GM12874 (cell line): Measurements from ENCODE around the gene POLD3.

Experiments
- CTCF ChIP-seq: IDR thresholded peaks from 2 replicates; pipeline ENCODE4 v1.5.1; 2011; ENCODE audit warnings: low read depth, mild to moderate bottlenecking, control low read depth, low read length, moderate library complexity; ENCODE audit not compliant: insufficient read depth

The POLD3 gene

GRCh38 chr11:74559110-74559933 is 33.1 kb upstream of the POLD3 start:
- no peak for TF ChIP-seq CTCF

GRCh38 chr11:74559934-74560309 is 32.5 kb upstream of the POLD3 start:
- no peak for TF ChIP-seq CTCF

GRCh38 chr11:74566146-74566960 is 26.0 kb upstream of the POLD3 start:
- TF ChIP-seq CTCF: no peak

GRCh38 chr11:74568028-74568427 is 24.4 kb upstream of the POLD3 start:
- no peak for TF ChIP-seq CTCF

GRCh38 chr11:74570266-74571061 is 21.9 kb upstream of the POLD3 start:
- TF ChIP-seq CTCF: peak; percentile 63

- no peak for TF ChIP-seq CTCF
These were observed 21.4 kb upstream of the POLD3 start for GRCh38 chr11:74571062-74571399.

- no peak for TF ChIP-seq CTCF
These were observed 20.0 kb upstream of the POLD3 start for GRCh38 chr11:74572349-74572748.
